Measurements from ENCODE around the gene SMOC1.

The SMOC1 gene

DNA sequence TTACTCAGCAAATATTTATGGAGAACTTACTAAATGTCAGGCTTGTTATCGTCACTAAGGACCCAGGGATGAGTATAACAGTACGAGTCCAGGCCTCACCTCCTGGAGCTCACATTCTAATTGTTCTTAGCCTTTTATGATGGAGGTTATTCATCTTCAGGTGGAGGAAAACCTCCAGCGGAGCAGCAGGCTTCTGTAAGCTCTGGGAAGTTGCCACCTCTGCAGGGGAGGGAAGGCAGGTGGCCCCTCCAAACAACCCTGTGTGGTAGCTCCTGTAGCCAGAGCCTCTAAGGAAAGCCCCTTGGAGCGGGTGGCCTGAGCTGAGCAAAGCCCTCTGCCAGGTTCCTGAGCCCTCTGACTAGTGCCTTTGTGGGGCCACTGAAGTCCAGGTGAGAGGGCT, 104.1 kb downstream of the SMOC1 start:
- DNase-seq, result no peak

DNA sequence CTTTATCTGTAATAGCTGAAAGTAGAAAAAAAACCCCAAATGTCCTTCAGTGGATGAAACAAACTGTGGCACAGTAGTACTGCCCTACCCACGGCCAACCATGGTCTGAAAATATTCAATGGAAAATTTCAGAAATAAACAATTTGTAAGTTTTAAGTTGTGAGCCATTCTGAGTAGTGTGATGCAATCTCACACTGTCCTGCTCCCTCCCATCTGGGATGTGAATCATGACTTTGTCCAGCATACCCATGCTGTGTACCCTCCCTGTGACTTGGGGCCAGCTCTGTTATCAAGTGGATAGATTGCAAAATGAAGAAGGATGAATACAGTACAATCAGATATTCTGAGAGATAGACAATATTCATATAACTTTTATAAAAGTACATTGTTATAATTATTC, 106.2 kb downstream of the SMOC1 start:
- no peak for DNase-seq

DNA sequence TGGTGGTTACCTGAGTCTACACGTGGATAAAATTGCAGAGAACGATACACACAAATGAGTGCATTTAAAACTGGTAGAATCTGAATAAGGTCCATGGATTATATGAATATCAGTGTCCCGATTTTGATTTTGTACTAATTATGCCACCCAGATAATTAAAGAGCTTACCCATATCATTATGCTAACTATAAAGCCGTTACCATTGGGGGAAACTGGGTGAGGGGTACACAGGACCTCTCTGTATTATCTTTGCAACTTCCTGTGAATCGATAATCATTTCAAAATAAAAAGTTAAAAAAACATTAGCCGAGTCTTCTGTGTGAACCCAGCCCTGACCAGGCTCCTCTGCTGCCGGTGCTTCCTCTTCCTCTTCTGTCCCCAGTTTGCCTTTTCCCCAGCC, 107.1 kb downstream of the SMOC1 start:
- DNase-seq, result no peak

DNA sequence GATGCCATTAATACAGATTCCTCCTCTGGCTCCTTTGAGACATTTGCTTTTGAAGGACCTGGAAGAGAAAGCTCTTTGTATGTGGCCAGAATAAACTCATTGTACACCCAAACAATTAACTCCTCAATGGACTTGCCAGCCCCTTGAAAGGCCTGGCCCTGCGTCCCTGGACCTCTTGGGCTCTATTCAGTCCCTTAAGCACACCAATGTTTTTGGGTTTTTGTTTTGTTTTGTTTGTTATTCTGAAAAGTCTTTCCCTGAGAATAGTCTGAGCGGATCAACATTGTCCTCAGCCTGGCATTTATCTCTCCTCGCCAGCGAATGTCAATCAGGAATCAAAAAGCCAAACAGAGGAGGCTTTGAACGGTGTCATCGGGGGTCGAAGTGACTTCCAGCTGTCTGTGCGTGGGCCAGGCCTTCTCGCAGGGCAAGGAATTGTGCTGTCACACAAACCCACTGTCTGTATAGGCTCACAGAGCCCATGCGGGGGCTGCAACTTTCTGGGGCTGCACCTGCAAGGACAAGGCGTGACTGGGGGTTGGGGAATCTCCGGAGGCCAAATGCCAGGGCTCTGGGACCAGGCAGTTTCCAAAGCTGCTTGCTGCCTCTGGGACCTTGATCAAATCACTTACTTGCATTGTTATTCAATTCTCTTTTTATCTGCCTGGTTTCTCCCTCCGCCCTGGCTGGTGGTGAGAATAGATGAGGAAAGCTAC, 108.3 kb downstream of the SMOC1 start:
- no peak for DNase-seq

DNA sequence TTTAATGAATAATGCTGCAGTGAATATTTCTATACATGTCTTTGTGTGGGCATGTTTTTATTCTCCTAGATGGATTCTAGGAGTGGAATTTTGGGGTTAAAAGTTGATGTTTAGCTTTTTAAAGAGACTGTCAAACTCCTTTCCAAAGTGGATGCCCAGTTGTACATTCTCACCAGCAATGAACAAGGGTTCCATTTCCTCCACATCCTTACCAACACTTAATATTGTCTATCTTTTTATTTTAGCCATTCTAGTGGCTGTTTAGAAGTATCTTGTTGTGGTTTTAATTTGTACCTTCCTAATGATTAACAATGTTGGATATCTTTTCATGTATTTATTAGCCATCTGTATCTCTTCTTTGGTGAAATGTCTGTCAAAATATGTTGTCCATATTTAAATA, 109.8 kb downstream of the SMOC1 start:
- DNase-seq, result no peak

DNA sequence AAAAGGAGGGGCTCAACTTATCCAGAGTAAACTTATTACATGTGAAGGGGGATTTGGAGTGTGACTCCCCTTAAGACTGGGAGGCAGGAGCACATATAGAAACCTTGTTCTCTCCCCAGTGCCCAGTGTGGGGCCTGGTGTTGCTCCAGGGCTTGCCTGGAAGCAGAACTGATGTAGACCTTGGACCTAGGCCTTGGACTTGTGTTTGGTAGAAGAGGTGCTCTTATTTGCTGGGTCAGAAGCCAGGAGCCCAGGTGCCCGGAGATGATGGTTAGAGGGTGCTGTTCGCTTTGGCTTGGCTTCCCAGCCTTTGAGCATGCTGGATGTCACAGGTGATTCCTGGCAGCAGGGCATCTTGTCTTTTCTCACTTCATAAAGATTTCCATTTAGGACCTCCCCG, 110.4 kb downstream of the SMOC1 start:
- DNase-seq, result no peak

DNA sequence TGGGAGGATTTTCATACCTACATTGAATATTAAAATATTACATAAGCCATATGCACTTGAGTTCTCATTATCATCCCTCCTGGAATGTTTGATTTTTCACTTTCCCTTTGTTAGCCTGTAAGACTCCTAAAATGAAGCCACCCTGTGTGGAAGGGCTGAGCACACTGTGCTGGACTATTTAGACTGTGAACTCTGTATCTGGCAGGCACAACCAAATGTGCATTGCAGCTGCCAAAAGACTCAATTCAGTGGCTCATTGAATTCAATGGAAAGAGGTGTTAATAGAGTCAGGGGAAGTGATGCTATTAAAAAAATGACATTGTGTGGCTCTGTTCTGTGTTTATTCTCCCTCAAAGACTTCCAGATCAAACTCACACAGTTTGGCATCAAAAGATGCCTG, 111.1 kb downstream of the SMOC1 start:
- DNase-seq, result no peak

DNA sequence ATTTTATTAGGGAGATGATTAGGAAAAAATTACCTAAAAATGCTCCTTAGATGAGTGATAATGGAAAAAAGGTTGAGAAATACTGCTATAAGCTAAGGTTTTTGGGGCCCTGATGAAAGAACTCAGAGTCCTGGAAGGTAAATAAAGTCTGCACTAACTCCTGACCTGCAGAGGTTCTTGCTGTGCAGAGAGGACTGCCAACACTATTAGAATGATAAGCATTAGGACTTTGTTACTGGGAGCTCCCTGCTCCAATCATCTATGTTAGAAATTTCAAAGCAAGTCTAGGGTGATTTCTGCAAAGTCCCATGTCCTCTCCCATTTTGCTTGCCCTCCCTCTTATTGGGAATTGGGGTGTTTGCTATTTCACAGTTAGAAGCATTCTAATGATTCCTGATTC, 112.2 kb downstream of the SMOC1 start:
- DNase-seq, result no peak

DNA sequence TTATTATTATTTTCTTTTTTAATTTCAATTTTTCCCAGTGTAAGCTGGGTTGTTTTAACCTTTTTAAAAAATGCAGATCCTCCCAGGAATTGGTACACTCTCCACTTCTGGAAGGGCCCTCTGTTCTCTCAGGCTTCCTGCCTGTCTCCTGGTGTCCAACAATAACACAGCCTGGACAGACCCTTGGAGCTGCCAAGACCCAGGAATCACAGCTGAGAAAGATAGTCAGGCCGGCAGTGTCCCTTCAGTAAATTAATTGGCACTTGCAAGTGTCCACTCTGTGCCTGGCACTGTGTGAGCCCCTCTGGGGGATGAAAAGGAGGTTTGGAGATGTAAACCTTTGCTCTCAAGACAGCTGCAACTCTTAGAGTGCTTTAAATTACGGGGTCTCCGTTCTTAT, 113.3 kb downstream of the SMOC1 start:
- no peak for DNase-seq

DNA sequence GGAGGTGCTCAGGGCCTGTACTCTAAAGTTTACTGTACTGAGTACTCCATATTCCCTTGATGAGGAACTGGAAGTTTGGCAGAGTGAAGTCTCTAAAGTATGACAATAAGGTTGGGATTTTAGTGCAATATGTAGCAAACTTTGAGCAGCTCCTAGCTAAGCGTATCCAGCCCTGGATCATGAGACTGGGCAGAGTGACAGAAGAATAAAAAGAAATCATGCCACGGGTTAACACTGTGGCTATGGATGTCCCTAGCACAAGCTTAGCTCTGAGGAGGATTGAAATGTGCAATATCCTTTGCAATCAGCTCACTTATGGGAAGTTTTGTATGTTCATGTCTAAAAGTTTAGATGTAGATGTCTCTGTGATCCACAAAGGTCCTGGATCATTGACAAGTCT, 114.1 kb downstream of the SMOC1 start:
- no peak for DNase-seq

DNA sequence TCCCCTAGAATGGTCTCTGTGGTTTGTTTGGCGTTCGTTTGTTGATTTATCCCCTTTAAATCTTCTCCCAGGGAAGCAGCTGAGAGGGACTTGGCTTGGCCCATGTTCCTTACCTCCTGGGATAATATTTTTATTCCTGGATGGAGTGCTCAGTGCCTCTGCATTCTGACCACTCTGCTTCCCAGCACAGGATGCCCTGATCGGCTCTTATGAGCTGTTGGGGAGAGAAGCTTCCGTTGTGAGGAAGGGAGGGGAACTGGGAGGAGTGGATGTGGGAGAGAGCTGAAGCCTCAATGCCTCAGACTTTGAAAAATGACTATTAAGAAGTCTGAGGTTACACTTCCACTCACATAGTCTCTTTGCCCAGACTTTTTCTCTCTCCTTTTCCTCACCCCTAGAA, 114.8 kb downstream of the SMOC1 start:
- DNase-seq, result no peak

DNA sequence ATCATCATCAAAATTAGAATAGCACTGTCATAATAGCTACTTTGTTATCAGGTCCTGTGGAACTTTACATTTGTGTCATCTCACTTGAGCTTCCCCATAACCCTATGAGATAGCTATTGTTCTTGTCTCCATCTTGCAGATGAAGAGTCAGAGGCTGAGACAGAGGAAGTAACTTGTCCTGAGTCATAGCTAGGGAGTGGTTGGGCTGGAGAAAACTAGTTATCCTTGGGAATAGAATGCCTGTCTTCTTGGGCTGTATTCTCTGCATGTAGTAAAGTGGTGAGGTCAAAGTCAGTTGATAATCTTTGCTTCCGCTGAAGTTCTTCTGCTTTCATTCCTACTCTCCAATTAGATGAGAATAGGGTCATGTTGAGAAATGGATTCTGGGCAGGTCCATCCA, 117.0 kb downstream of the SMOC1 start:
- no peak for DNase-seq

DNA sequence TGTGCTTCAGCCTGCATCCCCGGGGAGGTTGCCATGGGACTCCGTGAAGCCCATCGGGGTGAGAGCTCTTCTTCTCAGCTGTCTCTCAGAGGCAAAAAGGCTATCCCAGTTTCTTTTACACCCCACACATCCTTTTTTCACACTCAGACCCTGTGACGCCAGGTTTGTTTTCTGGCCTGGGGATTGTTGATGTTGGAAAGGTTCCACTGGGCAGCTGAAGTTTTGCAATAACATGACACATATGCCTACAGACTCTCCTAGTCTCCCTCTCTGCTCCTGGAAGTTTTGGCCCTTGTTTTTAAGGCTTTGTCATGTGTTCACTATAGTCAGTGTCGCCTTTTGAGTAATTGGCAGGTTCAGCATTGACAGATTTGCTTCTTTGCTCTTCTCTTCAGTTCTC, 118.6 kb downstream of the SMOC1 start:
- no peak for DNase-seq

DNA sequence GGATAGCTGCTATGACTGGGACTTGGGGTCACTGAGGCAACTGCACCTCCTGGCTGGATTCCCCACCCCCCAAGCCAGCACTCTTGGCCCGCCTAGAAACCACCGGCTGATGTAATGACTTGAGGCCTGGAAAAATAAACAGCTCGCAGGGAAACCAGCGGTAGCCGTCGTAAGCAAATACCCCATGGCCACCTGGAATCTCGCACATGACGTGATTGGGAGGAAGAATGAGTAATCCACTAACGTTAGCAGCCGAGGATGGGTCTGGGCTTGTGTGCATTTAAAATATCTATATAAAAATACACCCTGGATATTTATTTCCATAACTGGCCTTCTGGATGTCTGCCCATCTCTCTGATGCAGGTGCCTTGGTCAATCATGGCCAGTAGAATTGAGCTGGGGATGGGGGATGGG, 120.1 kb downstream of the SMOC1 start:
- DNase-seq, result no peak

DNA sequence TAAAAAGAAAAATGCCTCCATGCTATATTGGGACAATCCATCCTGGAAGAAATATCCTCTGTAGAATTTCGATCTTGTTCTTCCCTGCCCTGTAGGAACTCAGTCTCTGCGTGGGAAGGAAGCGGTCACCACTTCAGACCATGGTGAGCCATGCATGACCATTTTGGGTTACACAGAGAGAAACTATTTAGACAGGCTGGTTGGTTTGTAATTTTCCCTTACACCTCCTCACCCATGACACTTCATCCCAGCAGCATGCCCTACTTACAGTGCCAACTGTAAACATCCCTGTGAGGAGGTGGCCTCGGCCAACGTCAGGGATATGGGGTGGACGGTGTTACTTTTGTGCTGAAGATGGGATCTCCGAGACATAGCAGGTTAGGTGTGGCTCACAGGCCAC, 121.4 kb downstream of the SMOC1 start:
- no peak for DNase-seq

DNA sequence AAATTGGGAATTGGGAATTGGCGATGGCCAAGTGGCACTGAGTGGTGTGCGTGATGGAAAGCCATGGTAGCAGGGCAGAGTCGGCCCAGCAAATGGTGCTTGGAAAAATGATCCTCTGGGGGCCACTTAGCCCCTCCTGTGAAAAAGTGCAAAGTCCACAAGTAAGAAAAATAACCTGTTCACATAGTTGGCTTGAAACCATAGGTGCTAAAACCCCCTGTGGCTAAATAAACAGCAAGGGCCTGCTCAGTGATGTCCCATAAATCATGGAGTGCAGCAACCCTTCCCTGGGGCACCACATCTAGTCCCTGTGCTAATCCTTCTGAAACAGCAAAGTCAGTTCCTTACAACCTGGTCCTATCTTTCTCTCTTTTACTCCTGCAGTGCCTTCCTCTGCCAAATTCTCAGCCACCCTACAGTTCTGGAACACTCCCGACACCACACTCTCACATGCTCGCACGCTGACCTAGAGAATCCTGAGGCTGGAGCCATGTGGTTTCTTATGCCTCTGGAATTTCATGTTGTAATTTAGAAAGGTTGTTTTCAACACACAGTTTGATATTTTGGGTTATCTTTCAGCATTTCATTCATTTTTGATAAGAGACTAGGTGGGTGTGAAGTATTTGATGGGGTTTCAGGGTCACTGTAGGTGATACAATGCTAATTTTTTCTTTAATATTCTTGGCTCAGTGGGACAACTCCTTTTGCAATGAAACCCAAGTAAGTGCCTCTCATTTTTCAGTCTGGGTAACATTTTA, 123.6 kb downstream of the SMOC1 start:
- no peak for DNase-seq

DNA sequence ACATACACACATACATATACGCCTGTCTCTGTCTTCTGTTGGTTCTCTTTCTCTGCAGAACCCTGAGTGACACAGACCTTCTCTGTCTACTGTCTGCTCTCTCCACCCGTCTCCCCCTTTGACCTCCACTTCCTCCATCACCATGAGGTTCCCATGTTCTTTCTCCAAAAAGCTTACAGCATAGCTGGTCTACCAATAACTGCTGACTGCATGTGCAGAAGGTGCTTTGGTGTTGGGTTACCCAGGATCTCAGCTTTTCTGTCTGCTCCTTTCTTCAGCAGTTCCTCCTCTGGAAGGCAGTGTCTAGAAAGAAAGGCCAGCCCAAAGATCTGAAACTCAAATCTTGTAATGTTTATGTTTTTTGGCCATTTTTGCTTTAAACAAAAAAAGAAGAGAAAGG, 125.6 kb downstream of the SMOC1 start:
- DNase-seq, result no peak

DNA sequence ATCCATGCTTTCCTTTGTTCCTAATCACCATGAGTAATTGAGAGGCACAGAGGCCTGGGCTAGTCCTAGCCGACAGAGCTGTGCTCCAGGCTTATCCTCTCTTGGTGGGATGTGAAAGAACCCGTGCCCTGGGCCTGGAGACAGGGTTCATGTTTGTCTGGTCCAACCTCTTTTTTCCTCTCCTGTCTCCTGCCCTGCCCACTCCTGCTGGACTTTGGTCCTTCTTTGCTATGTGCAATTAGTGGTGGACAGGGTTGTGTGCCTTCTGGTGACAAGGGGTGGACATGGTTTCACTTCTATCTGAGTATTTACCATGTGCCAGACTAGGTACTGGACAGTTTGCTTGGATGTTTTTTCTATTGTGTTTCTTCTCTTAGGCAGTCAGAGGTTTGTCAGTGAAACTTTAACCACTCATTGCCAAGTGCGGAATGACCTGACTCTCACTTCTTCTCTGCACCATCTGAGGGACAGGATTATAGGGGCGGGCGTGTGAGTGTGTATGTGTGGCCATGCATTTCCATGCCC, 126.1 kb downstream of the SMOC1 start:
- no peak for DNase-seq

DNA sequence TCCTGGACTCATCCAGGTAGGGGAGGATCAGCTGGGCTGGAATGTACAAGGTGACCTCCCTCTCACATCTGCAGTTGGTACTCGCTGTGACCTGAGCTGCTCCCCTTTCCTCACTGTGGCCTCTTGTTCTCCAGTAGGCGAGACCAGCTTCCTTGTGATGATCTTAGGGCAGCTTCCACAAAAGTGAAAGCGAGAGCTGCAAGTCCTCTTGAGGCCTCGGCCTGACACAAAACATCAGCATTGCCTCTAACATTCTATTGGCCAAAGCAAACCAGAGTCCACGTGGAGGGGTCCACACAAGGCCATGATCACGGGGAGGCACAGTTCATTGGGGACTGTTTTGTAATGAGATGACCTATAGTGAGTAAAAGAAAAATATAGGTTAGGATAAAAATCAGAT, 127.5 kb downstream of the SMOC1 start:
- no peak for DNase-seq

DNA sequence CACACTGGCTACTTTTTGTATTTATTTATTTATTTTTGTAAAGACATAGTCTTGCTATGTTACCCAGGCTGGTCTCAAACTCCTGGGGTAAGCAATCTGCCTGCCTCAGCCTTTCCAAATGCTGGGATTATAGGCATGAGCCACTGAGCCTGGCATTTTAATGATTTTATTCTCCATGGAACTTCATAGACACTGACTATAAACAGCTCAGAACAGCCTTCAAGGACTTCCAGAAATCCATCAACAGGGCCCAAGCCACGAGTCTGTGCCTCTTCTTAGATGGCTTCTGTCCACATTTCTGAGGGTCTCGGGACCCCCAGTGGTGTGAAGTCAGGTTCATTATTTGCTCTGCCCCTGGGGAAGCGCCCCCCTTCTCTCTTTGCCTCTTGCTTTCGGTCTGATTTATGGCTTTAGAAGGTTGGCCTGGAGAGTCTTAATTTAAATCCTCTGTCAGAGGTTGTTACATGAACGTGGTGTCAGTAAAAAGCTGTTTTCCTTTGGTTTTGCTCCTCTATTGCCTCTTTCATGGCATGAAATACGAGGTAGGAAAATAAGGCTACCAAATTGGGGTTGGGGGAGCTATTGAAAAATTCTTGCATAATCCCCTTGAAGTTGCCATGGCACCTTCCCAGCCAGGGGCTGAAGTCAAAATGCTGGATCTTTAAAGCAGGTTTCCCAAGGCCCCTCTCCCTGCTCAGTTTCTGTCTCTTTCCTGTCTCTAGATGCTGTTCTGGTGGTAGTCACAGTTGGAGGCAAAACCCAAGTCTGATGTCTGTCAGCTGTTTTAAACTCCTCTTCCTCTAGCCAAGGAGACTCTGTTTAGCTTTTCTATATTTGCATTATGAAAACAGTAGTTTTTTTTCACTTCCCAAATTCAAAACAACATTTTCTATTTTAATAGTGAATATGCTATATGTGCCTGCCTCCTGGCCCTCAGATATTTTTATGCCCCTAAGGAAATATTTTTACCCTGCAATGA, 129.4 kb downstream of the SMOC1 start:
- DNase-seq, result no peak

DNA sequence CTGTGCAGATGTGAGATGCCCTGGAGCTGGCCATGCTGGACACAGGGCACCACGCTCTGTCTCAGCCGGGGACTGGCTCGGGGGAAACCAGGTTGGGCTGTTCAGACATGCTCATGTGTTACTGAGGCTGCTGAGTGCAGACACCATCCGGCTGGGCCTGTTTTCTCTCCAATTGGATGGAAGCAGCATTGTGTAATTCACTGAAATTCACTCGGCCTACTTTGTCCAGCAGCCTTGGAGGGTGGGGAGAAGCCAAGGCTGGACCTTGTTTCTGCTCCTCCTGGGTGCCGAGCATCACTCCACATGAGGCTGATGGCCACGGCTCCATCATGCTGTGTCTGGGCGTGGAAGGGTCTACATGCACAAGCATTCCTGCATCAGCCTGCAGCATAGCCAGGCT, 130.7 kb downstream of the SMOC1 start:
- no peak for DNase-seq

DNA sequence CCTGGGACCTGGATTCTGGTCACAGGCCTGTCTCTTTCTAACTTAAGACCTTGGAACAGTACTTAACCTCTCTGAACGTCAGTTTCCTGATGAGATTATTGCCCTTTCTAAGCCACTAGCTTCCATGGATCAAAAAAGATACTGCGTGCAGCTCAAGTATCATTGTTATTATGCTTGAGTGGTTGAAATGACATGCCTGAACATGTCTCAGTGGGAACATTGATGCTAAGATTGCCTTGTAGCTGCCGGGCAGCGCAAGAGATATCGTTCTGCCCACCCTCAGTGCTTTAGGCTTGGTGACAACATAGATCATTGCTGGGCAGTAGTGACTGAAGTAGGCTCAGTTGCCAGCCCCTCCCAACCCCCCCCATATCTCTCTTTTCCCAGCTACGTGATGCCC, 131.9 kb downstream of the SMOC1 start:
- DNase-seq, result no peak

DNA sequence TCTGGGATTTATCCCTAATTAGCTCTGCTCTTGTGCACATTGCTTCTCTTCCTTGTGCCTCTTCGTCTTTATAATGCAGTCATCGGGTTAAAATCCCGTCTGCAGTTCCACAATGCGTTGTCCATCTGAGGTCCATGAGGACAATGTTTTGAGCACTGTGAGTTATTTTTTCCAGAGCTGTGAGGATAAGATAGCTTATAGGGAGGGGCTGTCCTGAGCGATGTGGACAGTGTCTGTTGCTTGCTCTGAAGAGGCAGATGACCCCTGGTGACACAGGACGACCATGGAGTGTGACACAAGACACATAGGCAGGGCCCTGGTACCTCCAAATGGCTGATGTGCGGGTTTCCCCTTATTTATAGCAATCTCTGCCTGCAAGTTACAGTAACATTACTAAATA, 132.5 kb downstream of the SMOC1 start:
- DNase-seq, result no peak
